ENCODE data around the gene EIF4B. TPM values are rescaled to one million over a fixed set of nuclear protein-coding genes. Genes with fewer than 3 reads are reported as not detected.

Gene EIF4B
- total RNA-seq, 1 experiment from 2014 or later: 393 TPM

GRCh38 chr12:53047221-53048032, 41.2 kb downstream of the EIF4B start:
- DNase-seq (ENCODE audit: low spot score): peak; percentile 69
- no TSS peak for BruUV-seq (replicated peaks)
- no peaks in the 10 kb centered on the region for H3K36me3 ChIP-seq (ENCODE audit: insufficient read depth, low read length, poor library complexity, severe bottlenecking)
- peak overlapping the region; percentile 73 for H3K27ac ChIP-seq (ENCODE audit: low read depth, low read length, poor library complexity, severe bottlenecking)
- no peak for TF ChIP-seq EZH2 (IDR thresholded peaks at IDR 0.05; ENCODE audit: borderline replicate concordance, low read depth, low read length, poor library complexity, severe bottlenecking)
- no peak for TF ChIP-seq CTCF (conservative IDR thresholded peaks at IDR 0.05; ENCODE audit: low read depth, low read length)
- H3K9me3 ChIP-seq (ENCODE audit: low read depth, low read length, poor library complexity, severe bottlenecking): no peaks in the 10 kb centered on the region
- peak overlapping the region; percentile 71 for H3K4me3 ChIP-seq (ENCODE audit: low read depth, low read length, poor library complexity, severe bottlenecking)
- POLR2A ChIA-PET (ENCODE audit: low non-redundant PET): interaction anchor here (0.5 kb wide), 1 partner anchor 907 kb away, joined by 5 read pairs; the partner anchor contains the start of gene HOXC12
- intact Hi-C loops (cut with micrococcal nuclease; ENCODE audit: unreplicated experiment): loop anchor here (5.0 kb wide), 1 partner anchor 50 kb away; the partner anchor contains the start of gene IGFBP6
- CTCF ChIA-PET: interaction anchor here (0.6 to 1.4 kb wide), 6 partner anchors 9 to 1515 kb away, joined by 3 to 6 read pairs (median 3); partner anchors contain the start of gene EIF4B
- H3K27me3 ChIP-seq (replicated peaks; ENCODE audit: insufficient read depth, low read depth, low read length, poor library complexity): no peaks in the 10 kb centered on the region
- H3K4me1 ChIP-seq (ENCODE audit: insufficient read depth, low read length, poor library complexity, severe bottlenecking): peaks cover 36% of the 10 kb centered on the region

- ChIA-PET CTCF (interaction anchor here (0.6 to 1.4 kb wide), 7 partner anchors 10 to 1516 kb away, joined by 3 to 6 read pairs (median 3); partner anchors contain the start of gene EIF4B), POLR2A (ENCODE audit: low non-redundant PET) (no interaction called here)
- intact Hi-C loops (cut with micrococcal nuclease; ENCODE audit: unreplicated experiment): loop anchor here (5.0 kb wide), 1 partner anchor 49 kb away; the partner anchor contains the start of gene IGFBP6
- DNase-seq (ENCODE audit: low spot score): peak; percentile 55
- BruUV-seq (replicated peaks): no TSS peak
- Histone ChIP-seq H3K9me3 (ENCODE audit: low read depth, low read length, poor library complexity, severe bottlenecking) (no peaks in the 10 kb centered on the region), H3K27me3 (replicated peaks; ENCODE audit: insufficient read depth, low read depth, low read length, poor library complexity) (no peaks in the 10 kb centered on the region), H3K36me3 (ENCODE audit: insufficient read depth, low read length, poor library complexity, severe bottlenecking) (no peaks in the 10 kb centered on the region), H3K4me1 (ENCODE audit: insufficient read depth, low read length, poor library complexity, severe bottlenecking) (peaks cover 40% of the 10 kb centered on the region), H3K4me3 (ENCODE audit: low read depth, low read length, poor library complexity, severe bottlenecking) (peak overlapping the region; percentile 50), H3K27ac (ENCODE audit: low read depth, low read length, poor library complexity, severe bottlenecking) (peak overlapping the region; percentile 73)
- no peak for TF ChIP-seq EZH2 (IDR thresholded peaks at IDR 0.05; ENCODE audit: borderline replicate concordance, low read depth, low read length, poor library complexity, severe bottlenecking)
- peak; percentile 43 for TF ChIP-seq CTCF (conservative IDR thresholded peaks at IDR 0.05; ENCODE audit: low read depth, low read length)
Observed at GRCh38 chr12:53048033-53048779, 42.0 kb downstream of the EIF4B start.

- POLR2A ChIA-PET (ENCODE audit: low non-redundant PET): no interaction called here
- peaks cover 47% of the 10 kb centered on the region for H3K4me1 ChIP-seq (ENCODE audit: insufficient read depth, low read length, poor library complexity, severe bottlenecking)
- CTCF ChIA-PET: interaction anchor here (1.0 kb wide), 1 partner anchor 50 kb away, joined by 5 read pairs; no protein-coding TSS in a partner anchor
Observed at GRCh38 chr12:53048780-53049401, 42.6 kb downstream of the EIF4B start.

More at GRCh38 chr12:53048780-53049401, 42.6 kb downstream of the EIF4B start:
- intact Hi-C loops (cut with micrococcal nuclease; ENCODE audit: unreplicated experiment): loop anchor here (5.0 kb wide), 1 partner anchor 48 kb away; the partner anchor contains the start of gene IGFBP6
- TF ChIP-seq EZH2 (IDR thresholded peaks at IDR 0.05; ENCODE audit: borderline replicate concordance, low read depth, low read length, poor library complexity, severe bottlenecking) (no peak), CTCF (conservative IDR thresholded peaks at IDR 0.05; ENCODE audit: low read depth, low read length) (no peak)
- no peaks in the 10 kb centered on the region for H3K36me3 ChIP-seq (ENCODE audit: insufficient read depth, low read length, poor library complexity, severe bottlenecking)
- no peaks in the 10 kb centered on the region for H3K27me3 ChIP-seq (replicated peaks; ENCODE audit: insufficient read depth, low read depth, low read length, poor library complexity)
- H3K4me3 ChIP-seq (ENCODE audit: low read depth, low read length, poor library complexity, severe bottlenecking): no peak overlapping the region
- BruUV-seq (replicated peaks): no TSS peak
- peak overlapping the region; percentile 73 for H3K27ac ChIP-seq (ENCODE audit: low read depth, low read length, poor library complexity, severe bottlenecking)
- no peaks in the 10 kb centered on the region for H3K9me3 ChIP-seq (ENCODE audit: low read depth, low read length, poor library complexity, severe bottlenecking)
- peak; percentile 39 for DNase-seq (ENCODE audit: low spot score)

Data from A673 (cell line).